ENCODE measurements around the gene PHF2.

DNA sequence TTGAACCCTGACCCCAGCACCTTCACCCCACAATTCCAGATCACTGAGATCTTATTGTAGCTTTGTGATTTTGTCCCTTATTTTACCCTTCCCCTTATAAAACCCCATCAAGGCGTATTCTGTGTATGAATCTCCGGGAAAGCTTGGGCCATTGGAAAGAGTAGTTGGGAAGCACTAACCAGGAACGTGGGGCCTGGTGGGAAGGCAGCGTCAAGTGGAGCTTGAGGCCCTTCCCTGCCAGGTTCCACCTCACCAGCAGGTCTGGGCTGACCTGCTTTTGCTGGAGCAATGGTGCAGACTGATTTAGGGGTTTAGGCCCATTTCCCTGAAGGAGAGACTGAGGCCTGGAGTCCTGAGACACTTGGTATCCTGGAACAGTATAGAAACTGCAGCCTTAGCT is 9.3 kb downstream of the PHF2 start:
- TF ChIP-seq ZNF10 (tag by site-specific recombination; IDR thresholded peaks at IDR 0.05) (no peak), HOXA7 (CRISPR knock-in tag; IDR thresholded peaks at IDR 0.05; ENCODE audit: borderline replicate concordance) (no peak), TCF7L2 (IDR thresholded peaks at IDR 0.05; ENCODE audit: borderline replicate concordance, low read depth, low read length) (no peak), ZNF350 (tag by site-specific recombination; IDR thresholded peaks at IDR 0.05) (no peak)
- TF ChIP-seq, protein P1, sequence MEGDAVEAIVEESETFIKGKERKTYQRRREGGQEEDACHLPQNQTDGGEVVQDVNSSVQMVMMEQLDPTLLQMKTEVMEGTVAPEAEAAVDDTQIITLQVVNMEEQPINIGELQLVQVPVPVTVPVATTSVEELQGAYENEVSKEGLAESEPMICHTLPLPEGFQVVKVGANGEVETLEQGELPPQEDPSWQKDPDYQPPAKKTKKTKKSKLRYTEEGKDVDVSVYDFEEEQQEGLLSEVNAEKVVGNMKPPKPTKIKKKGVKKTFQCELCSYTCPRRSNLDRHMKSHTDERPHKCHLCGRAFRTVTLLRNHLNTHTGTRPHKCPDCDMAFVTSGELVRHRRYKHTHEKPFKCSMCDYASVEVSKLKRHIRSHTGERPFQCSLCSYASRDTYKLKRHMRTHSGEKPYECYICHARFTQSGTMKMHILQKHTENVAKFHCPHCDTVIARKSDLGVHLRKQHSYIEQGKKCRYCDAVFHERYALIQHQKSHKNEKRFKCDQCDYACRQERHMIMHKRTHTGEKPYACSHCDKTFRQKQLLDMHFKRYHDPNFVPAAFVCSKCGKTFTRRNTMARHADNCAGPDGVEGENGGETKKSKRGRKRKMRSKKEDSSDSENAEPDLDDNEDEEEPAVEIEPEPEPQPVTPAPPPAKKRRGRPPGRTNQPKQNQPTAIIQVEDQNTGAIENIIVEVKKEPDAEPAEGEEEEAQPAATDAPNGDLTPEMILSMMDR (tag by site-specific recombination; IDR thresholded peaks at IDR 0.05) = no peak

All from HEK293 (cell line).